GM20431 (cell line): Measurements from ENCODE around the gene USP53.
"Not testable (repeated sequence)": the region's sequence is repeated elsewhere in the genome, so short reads cannot be mapped to it uniquely, and the experiment has no call there.

Experiments used
- in situ Hi-C: fragments of 300-500 bp; cut with MseI, MboI; formaldehyde crosslinking; loops from one replicate; pipeline ENCODE4 v1.15.0; 2020; ENCODE audit warnings: low sequenced_read_pairs; ENCODE audit not compliant: unreplicated experiment

Gene USP53

GRCh38 chr4:119221412-119221811 lies 8.9 kb downstream of the USP53 start:
- in situ Hi-C loops, result no loop called here

DNA sequence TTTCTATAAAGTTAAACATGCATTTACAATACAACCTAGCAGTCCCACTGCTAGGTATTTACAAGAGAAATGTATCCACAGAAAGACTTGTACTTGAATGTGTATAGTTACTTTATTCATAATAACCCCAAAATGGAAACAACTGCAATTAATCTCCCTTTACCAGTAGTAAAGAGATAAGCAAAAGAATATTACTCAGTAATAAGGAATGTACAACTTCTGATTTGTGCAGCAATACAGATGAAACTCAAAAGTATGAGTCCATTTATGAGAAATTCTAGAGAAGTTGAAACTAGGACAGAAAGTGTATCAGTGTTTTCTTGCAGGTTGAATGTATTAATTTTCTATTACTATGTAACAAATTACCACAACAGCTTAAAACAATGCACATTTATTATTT lies 15.2 kb downstream of the USP53 start:
- in situ Hi-C loops, result no loop called here

GRCh38 chr4:119228406-119228805 lies 15.9 kb downstream of the USP53 start:
- in situ Hi-C loops, result no loop called here

DNA sequence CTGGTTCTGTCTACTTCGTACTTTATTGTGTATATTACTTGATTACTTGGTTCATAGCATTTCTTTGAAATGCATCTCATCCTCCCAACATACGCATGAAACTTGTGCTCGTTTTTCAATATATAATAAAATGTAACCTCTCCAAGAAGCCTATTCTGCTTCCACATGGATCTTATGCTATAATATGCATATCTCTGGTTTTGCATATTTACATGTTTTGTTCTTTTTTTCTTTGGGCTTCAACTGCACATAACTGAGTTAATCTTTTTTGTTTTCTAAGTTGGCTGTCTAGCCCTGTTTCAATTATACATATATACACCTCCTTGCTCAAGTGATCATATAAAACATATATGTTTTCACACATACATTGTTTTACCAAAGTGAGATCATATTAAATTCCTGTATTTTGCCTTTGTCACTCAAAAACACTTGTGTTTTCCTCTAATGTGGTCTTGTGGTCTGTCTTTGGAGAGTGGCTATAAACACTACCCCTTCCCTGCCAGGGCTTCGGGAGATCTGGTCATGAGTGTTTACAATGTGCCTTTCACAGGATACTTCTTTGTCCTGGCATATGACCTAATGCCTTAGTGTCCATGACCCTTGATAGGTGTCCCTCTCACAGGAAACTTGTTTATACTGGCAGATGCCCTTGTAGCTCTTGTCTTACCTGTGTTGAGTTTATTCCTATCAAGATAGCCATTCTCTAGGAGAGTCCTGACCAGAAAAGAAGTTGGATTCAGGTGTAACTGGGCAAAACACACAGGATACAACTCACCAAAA lies 17.6 kb downstream of the USP53 start:
- in situ Hi-C loops, result no loop called here

GRCh38 chr4:119231491-119231890 lies 19.0 kb downstream of the USP53 start:
- in situ Hi-C loops, result no loop called here

GRCh38 chr4:119232286-119232685 lies 19.8 kb downstream of the USP53 start:
- in situ Hi-C loops, result no loop called here

DNA sequence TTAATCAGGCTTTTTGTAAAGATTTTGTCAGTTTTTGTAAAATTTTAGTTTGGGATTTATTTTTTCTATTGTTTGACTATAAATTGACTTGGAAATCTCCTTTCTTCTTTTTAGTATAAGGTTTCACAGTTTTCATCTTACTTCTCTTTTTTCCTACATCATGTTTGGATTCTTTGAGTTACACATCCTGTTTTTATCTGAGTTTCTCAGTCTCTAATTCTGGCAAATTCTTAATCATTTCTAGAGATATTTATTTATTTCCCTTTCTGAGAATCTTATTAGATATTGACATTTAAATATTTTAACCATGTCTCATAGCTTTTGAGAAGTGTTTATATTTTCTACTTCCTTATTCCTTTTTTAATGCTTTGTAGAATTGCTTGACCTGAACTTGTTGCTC lies 20.7 kb downstream of the USP53 start:
- in situ Hi-C loops, result no loop called here

GRCh38 chr4:119233750-119234149 lies 21.2 kb downstream of the USP53 start:
- in situ Hi-C loops, result no loop called here

DNA sequence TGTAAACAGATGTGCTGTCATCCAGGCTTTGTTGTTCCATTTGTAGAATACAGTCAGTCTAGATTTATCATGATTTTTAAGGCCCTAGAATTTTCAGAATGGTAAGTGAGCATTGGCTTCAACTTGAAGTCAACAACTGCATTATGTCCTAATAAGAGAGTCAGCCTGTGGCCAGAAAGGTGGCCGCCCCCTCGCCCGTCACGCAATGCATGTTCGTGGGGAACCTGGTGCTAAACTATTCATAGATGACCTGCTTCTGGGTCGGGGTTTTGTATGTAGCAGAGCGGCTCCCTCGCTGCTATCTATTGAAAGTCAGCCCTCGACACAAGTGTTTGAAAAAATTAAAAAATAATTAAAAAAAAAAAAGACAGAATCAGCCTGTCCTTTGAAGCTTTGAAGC lies 24.7 kb downstream of the USP53 start:
- in situ Hi-C loops, result no loop called here

- in situ Hi-C loops, result no loop called here
Measured at GRCh38 chr4:119237642-119238041, 25.1 kb downstream of the USP53 start.

DNA sequence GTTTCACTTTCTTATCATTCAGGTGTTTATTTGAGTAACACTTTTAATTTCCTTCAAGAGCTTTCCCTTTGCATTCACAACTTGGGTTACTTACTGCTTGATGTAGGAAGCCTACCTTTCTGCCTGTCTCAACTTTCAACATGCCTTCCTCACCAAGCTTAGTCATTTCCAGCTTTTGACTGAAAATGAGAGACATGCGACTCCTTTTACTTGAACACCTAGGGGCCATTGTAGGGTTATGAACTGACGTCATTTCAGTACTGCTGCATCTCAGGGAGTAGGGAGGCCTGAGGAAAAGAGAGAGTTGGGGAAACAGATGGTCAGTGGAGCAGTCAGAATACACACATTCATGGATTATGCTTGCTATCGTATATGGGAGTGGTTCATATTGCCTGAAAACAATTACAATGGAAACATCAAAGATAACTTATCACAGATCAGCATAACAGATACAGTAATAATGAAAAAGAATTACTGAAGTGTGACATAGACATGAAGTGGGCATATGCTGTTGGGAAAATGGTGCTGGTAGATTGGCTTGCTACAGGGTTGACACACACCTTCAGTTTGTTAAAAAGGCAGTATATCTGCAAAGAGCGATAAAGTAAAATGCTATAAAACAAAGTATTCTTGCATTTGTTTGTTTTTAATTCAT lies 25.7 kb downstream of the USP53 start:
- in situ Hi-C loops, result no loop called here

DNA sequence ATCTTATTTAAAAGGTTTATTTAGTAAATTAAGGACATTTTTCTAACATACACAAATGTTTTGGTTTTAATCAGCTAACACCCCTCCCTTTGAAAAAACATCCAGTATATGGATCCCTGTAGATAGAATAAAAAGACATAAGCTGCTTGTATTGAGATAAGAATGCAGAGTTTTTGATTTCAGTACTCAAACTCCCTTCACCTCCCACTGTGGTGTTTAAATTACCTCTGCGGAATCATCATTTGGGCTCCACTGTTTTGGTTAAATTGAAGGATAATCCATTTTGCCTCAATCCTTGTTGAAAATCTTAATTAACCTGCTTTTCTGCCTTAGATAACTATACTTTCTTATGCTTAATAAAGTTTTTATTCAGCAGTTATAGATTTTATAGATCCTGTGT lies 27.6 kb downstream of the USP53 start:
- in situ Hi-C loops, result no loop called here

GRCh38 chr4:119240568-119240967 lies 28.1 kb downstream of the USP53 start:
- in situ Hi-C loops, result no loop called here

- in situ Hi-C loops, result no loop called here
Measured at GRCh38 chr4:119242417-119242816, 29.9 kb downstream of the USP53 start.

DNA sequence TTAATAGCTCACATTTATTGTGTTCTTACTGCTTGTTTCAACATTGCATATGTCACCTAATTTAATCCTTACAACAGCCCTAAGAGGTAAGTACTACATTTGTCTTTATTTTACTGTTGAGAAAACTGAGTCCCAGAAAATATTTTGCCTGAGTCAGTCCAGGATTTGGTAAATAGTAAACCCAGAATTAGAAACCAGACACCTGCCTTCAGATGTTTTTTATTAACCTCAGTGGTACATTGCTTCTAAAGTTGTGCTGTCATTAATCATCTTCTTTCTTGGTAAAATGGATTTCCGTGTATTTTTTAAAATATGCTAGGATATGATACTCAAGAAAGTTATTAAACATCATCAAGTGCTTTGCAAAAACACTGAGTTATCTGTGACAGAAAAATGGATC lies 31.4 kb downstream of the USP53 start:
- in situ Hi-C loops, result no loop called here

- in situ Hi-C loops, result no loop called here
Measured at GRCh38 chr4:119244344-119244743, 31.8 kb downstream of the USP53 start.

DNA sequence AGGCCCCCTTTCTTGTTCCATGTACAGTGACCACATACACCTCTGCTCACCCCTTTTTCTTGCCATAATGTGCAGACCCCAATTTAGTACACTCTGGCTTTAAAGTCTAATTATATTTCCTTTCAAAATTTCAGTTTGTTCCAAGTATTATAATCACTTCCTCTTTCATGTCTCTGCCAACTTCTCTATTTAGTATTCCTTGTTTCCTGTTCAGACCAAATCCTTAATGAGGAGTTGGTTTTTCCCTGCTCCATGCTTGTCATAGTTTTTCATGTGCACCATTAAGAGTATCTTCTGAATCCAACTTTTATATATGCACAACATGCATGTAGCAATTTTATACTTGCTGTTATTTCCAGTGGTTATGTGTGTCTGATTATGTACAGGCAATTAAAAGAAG lies 32.3 kb downstream of the USP53 start:
- in situ Hi-C loops, result no loop called here

- in situ Hi-C loops, result no loop called here
Measured at GRCh38 chr4:119246177-119246733, 33.7 kb downstream of the USP53 start.

DNA sequence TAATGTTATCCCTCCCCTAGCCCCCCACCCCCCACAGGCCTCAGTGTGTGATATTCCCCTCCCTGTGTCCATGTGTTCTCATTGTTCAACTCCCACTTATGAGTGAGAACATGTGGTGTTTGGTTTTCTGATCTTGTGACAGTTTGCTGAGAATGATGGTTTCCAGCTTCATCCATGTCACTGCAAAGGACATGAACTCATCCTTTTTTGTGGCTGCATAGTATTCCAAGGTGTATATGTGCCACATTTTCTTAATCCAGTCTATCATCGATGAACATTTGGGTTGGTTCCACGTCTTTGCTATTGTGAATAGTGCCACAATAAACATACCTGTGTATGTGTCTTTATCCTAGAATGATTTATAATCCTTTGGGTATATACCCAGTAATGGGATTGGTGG lies 38.5 kb downstream of the USP53 start:
- in situ Hi-C loops, result not testable (repeated sequence)

DNA sequence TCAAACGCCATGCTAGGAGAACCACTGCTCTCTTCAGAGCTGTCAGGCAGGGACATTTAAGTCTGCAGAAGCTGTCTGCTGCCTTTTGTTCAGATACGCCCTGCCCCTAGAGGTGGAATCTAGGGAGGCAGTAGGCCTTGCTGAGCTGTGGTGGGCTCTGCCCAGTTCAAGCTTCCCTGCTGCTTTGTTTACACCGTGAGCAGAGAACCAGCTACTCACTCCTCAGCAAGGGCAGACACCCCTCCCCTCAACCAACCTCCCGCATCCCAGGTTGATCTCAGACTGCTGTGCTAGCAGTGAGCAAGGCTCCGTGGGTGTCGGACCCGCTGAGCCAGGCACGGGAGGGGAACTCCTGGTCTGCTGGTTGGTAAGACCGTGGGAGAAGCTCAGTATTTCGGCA lies 42.7 kb downstream of the USP53 start:
- in situ Hi-C loops, result not testable (repeated sequence)

DNA sequence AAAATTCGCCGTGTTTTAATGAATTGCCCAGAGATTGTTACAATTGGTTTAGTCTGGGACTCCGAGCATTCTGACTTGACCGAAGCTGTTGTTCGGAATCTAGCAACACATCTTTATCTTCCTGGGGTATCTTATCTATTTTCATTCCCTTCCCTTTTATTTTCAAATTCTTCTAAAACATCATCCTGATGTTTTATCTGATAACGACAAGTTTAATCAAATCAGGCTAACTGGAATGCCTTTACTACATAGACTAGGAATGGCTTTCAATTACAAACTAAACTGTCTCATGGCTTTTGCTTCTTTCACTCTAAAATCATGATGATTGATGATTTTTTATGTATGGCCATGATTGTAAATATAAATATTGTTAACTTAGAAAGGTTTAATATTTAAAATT lies 48.0 kb downstream of the USP53 start:
- in situ Hi-C loops, result no loop called here

- in situ Hi-C loops, result no loop called here
Measured at GRCh38 chr4:119261986-119262385, 49.5 kb downstream of the USP53 start.
